Hematopoietic multipotent progenitor cell treated with erythropoietin and hydrocortisone succinate and interleukin-3 and kit ligand, for 8 days (in vitro differentiated cells): Measurements from ENCODE around the gene CCDC136.
A peak's percentile ranks its signal among the peaks of the same experiment; 100 is the strongest.

ENCODE experiments used
- DNase-seq: peaks from one replicate; pipeline ENCODE4 v3.0.0-alpha.2; 2015

CCDC136 gene

DNA sequence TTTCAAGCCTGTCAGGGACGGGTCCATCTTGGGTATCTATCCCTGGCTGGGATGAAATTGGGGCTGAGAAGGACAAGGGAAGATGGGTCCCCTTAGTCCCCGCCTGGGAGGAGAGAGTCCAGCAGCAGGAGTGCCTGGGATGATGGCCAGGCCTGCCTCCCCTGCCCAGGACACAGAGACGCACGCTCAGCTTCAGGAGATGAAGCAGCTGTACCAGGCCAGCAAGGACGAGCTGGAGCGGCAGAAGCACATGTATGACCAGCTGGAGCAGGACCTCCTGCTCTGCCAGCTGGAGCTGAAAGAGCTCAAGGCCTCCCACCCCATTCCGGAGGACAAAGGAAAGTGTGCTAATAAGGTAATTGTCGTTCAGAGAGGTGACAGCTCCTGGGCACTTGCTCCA, 15.4 kb downstream of the CCDC136 start:
- DNase-seq: no peak

DNA sequence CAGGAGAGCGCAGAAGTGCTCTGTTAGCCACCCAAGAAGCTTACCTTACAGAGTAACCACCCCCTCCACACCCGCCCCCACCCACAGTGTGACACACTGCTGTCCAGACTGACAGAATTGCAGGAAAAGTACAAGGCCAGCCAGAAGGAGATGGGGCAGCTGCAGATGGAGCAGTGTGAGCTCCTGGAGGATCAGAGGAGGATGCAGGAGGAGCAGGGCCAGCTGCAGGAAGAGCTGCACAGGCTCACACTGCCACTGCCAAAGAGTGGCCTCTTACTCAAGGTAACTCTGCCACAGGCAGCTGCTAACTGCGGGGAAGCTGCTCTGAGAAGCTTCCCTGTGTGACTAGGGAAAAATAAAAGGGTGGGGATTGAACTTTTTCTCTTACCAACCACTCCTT, 17.6 kb downstream of the CCDC136 start:
- no peak for DNase-seq

DNA sequence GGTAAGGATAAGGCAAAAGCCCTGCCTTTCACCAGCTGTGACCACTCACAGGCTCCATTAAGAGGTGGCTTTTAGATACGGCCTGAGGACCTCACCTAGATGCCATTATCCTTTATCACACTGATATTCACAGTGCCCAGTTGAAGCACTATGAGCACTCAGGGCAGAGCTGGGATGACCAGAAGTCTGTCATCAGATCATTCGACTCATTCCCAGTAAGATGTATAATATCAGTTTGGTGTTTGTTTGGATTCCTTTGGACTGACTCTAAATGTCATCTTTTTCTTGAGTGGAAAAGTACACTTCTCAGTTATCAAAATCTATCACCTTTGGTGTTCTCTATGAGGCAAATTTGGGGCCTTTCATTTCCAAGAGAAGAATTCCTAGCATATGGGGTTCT, 18.7 kb downstream of the CCDC136 start:
- no peak for DNase-seq

- DNase-seq: no peak
Observed at GRCh38 chr7:128810997-128811396, 19.2 kb downstream of the CCDC136 start.

DNA sequence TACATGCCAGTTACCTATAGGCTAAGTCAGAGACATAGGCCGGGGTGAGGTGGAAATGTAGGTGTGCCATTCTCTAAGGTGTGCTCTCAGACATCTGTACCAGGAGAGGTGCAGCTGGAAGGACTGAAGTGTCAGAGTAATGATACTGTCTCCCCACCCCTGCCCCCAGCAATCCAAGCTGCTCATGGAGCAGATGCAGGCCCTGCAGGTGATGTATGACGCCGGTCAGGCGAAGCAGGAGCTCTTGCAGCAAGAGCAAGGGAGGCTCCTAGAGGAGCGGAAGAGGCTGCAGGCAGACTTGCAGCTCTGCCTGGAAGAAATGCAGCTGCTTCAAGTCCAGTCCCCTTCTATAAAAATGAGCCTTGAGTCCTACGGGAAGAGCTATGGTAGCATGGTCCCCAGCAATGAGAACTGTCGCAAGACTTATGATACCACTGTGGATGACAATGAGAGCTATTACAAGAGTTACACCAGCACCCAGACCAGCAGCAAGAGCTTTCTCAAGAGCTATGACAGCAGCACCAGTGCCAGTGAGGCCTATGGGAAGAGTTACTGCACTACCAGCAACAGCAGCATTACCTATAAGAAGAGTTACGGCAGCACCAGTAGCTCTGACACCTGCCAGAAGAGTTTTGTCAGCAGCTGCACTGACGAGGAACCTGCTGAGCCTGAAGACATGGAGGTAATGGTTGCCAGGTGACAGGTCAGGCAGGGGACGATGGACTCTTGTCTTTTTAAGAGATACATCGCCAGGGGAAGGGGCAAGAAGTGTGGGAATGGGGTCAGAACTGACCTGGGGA, 20.1 kb downstream of the CCDC136 start:
- no peak for DNase-seq

DNA sequence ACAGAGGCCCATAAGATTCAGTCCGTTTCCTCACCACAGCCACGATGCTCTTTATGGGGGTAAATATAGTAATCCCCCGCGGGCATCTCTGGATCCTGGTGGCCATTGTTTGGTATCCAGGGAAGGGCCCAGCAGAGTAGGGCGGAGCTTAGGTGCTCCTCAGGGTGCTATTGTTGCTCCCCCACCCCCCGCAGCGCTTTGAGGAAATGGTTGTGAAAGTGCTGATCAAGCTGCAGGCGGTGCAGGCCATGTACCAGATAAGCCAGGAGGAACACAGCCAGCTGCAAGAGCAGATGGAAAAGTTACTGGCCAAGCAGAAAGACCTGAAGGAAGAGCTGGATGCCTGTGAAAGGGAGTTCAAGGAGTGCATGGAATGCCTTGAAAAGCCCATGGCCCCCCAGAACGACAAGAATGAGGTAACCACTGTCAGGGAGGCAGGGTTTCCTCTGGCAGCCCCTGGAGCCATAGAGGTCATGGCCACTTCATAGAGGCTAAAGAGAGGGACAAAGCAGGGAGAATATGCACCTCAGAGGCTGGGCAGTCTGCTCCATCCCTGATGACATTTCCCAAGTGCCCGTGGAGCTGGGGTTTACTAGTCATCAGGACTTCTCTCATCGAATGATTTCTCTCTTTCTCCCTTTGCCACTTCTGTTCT, 20.9 kb downstream of the CCDC136 start:
- DNase-seq: peak; percentile 35

GRCh38 chr7:128814499-128814898, 22.7 kb downstream of the CCDC136 start:
- DNase-seq: no peak

DNA sequence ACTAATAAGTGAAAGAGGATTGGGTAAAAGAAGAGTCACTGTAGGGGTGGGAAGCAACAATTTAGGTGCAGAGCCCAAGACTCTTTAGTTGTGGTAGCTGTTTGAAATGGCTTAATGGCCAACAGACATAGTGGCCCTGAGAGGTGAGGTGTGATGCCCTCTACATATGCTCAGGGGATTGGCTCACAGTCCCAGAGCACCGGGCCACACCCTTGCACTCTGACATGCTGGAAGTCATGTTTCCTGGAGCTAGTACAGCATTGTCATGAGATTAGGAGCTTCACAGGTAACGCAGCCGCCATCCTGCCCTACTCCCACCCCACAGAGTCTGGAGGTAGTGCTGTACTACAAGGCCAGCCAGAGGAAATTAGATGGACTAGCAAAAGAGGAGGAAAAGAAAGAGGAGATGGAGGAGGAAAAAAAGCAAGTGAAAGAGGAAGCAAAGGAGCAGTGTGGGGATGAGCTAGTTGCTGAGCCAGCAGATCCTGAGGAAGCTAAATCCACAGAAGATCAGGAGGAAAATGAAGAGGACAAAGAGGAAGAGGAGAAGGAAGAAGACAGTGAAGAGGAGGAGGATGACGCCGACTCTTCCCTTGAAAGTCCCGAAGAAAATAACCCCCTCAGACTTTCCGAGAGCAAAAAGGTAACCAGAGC, 23.6 kb downstream of the CCDC136 start:
- no peak for DNase-seq

DNA sequence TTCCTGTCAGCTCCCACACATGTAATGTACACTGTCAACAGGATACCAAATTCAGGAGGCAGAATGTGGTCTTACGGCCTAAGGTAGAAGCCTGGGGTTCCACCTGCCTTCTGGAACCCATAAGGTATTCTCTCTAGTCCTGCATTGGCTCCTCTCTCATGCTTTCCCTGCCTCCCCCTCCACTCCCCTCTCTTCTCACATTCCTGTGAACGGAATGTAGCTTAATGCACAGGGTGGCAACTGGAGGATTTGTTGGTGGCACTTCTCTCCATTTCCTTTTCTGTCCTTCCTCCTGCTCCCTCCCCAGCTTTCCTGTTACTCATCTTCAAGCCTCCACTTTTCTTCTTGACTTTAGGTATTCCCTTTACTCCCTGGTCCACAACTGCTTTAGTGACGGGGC, 26.9 kb downstream of the CCDC136 start:
- no peak for DNase-seq

- DNase-seq: no peak
Observed at GRCh38 chr7:128821724-128822123, 30.0 kb downstream of the CCDC136 start.

- no peak for DNase-seq
Observed at GRCh38 chr7:128826512-128826911, 34.7 kb downstream of the CCDC136 start.

- no peak for DNase-seq
Observed at GRCh38 chr7:128826916-128827247, 35.1 kb downstream of the CCDC136 start.

DNA sequence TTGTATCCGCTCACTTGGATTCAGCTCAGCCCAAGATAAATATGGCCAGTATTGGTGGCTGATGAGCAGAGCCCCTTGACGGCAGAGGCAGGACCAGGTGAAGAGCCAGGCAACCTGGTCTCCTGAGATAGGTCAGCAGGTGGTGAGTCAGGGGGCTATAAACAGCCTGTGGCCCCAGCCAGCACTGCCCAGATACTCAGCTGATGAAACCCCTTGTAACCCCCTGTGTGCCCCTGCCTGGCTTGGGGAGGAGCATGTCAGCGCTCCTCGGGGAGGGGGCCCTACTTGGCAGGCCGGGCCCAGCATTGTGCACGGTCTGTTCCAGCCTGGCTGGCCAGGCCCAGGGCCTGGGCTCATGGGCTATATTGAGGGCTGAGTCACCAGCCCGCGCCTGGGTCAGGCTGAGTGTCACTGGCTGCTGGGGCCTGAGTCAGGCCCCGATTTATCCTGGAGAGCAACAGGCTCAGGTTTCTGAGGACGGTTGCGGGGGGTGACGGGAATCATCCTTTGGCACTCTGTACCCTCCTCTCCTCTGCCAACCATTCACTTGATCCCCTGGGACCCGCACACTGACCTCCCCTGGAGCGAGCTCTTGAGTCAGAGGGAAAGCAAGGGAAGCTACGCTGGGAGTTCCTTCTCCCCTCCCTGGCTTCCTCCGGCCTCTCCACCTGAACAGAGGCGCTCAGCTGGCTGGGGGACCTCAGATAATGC, 35.6 kb downstream of the CCDC136 start:
- no peak for DNase-seq

DNA sequence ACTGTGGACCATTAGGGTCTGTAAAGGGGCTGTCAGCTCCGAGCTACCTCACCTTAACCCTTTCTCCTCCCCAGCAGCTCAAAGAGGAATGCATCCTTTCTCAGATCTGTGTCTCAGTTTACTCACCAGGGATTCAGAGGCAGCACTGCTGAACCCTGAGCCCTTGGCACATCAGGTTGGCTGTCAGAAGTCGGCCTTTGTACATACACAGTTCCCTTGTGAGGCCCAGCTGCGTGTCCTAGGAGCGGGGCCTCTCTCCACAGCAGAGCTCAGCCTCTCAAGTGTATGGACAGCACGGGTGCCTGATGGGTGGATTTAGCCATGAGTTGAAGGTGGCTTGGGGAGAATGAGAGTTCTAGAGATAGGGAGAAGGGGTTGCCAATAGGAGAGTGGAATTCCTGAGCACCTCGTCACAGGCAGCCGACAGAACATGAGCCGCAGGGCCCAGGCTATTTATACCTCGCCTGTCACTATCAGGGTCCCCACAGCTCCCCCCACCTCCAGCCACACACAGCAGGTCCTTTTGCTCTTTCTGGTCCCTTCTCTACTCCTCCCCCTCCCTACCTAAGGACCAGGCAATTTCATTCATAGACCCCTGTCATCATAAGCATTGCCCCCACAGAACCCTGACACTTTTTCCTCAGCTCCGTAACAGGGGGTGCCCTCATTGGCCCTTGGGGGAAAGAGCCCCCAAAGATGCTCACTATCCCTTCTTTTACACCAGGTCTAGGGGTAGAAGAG, 36.4 kb downstream of the CCDC136 start:
- DNase-seq: no peak

- DNase-seq: no peak
Observed at GRCh38 chr7:128829391-128830166, 37.8 kb downstream of the CCDC136 start.

DNA sequence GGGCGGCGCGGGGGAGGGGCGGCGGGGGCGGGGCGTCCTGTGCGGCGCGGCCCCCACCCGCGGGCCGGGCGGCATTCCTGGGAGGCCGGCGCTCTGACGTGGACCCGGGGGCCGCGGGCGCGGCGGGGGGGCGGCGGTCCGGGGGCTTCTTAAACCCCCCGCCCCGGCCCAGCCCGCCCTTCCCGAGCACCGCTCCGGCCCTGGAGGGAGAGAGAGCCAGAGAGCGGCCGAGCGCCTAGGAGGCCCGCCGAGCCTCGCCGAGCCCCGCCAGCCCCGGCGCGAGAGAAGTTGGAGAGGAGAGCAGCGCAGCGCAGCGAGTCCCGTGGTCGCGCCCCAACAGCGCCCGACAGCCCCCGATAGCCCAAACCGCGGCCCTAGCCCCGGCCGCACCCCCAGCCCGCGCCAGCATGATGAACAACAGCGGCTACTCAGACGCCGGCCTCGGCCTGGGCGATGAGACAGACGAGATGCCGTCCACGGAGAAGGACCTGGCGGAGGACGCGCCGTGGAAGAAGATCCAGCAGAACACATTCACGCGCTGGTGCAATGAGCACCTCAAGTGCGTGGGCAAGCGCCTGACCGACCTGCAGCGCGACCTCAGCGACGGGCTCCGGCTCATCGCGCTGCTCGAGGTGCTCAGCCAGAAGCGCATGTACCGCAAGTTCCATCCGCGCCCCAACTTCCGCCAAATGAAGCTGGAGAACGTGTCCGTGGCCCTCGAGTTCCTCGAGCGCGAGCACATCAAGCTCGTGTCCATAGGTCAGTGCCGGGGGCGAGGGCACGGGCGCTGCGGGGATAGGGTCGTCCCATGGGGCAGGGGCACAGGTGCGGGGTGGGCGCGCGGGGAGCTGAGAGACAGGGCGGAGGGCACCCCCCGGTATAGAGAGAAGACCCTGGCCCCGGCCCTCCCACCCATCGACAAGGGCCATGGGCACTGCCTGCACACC, 38.7 kb downstream of the CCDC136 start, which contains the start of gene FLNC:
FLNC (plus strand) TSS at position 176 of the 947 bp plus-strand sequence; CDS start at position 408, 232 bp downstream.
- no peak for DNase-seq

- DNase-seq: no peak
Observed at GRCh38 chr7:128831178-128831993, 39.6 kb downstream of the CCDC136 start.

GRCh38 chr7:128831994-128832879, 40.5 kb downstream of the CCDC136 start:
- DNase-seq: no peak

DNA sequence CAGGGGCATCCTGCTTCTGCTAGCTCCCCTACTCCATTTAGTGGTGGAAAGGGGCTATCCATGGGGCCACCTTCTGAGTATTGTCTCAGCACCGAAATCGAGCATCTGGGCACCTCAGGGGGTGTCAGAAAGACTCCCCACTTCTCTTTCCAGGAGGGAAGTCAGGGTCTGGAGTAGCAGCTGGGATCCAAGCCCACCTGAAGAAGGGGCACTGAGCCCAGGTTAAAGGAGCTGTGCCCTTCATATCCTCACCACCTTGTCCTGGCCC, 41.0 kb downstream of the CCDC136 start:
- no peak for DNase-seq
